Fibroblast of skin of left quadriceps (primary cell): Measurements from ENCODE around the gene REL.
"Not testable (repeated sequence)": the region's sequence is repeated elsewhere in the genome, so short reads cannot be mapped to it uniquely, and the experiment has no call there.

Experiments
- DNase-seq, 2 experiments: peaks; one replicate each; pipeline ENCODE4 v3.0.0-alpha.2; 2013; ENCODE audit warnings: low read depth in 2 of 2

The REL gene

GRCh38 chr2:60881047-60881932 is at the start of gene REL:
Gene REL (plus strand): TSS chr2:60881574. CDS start chr2:60881841, 267 bp downstream.
- DNase-seq: peak; percentile 63

GRCh38 chr2:60831921-60832320 is 49.5 kb upstream of the REL start:
- no peak for DNase-seq

GRCh38 chr2:60832621-60833020 is 48.8 kb upstream of the REL start:
- DNase-seq: no peak

GRCh38 chr2:60834270-60834717 is 47.1 kb upstream of the REL start:
- no peak for DNase-seq

- DNase-seq: no peak
Measured at GRCh38 chr2:60836491-60836890, 44.9 kb upstream of the REL start.

- no peak for DNase-seq
Measured at GRCh38 chr2:60837123-60837522, 44.3 kb upstream of the REL start.

GRCh38 chr2:60838481-60838880 is 42.9 kb upstream of the REL start:
- DNase-seq: no peak

GRCh38 chr2:60839126-60839813 is 42.1 kb upstream of the REL start:
- no peak for DNase-seq

GRCh38 chr2:60840880-60841279 is 40.5 kb upstream of the REL start:
- DNase-seq: no peak

GRCh38 chr2:60843006-60843405 is 38.4 kb upstream of the REL start:
- DNase-seq: no peak

- no peak for DNase-seq
Measured at GRCh38 chr2:60844105-60844504, 37.3 kb upstream of the REL start.

GRCh38 chr2:60847854-60848253 is 33.5 kb upstream of the REL start:
- no peak for DNase-seq

GRCh38 chr2:60849187-60849586 is 32.2 kb upstream of the REL start:
- DNase-seq: no peak

- DNase-seq: no peak
Measured at GRCh38 chr2:60852282-60852860, 29.0 kb upstream of the REL start.

GRCh38 chr2:60853531-60853930 is 27.8 kb upstream of the REL start:
- no peak for DNase-seq

GRCh38 chr2:60855989-60856669 is 25.2 kb upstream of the REL start:
- DNase-seq: no peak

GRCh38 chr2:60857056-60857455 is 24.3 kb upstream of the REL start:
- no peak for DNase-seq

GRCh38 chr2:60858897-60859311 is 22.5 kb upstream of the REL start:
- DNase-seq: no peak

- no peak for DNase-seq
Measured at GRCh38 chr2:60861736-60862135, 19.6 kb upstream of the REL start.

- no peak for DNase-seq
Measured at GRCh38 chr2:60862642-60863041, 18.7 kb upstream of the REL start.

GRCh38 chr2:60865361-60865760 is 16.0 kb upstream of the REL start:
- DNase-seq: not testable (repeated sequence)

- no peak for DNase-seq
Measured at GRCh38 chr2:60867007-60867406, 14.4 kb upstream of the REL start.
